Stimulated activated CD8-positive, alpha-beta memory T cell treated with anti-CD3 and anti-CD28 coated beads, Interleukin-7, amount 100 ng/mL, for 24 hours (primary cell): ENCODE results near the gene PDXK.

Source experiments
- DNase-seq: peaks from one replicate; pipeline ENCODE4 v3.0.0-alpha.2; 2020; ENCODE audit warnings: low read depth

Gene PDXK

DNA sequence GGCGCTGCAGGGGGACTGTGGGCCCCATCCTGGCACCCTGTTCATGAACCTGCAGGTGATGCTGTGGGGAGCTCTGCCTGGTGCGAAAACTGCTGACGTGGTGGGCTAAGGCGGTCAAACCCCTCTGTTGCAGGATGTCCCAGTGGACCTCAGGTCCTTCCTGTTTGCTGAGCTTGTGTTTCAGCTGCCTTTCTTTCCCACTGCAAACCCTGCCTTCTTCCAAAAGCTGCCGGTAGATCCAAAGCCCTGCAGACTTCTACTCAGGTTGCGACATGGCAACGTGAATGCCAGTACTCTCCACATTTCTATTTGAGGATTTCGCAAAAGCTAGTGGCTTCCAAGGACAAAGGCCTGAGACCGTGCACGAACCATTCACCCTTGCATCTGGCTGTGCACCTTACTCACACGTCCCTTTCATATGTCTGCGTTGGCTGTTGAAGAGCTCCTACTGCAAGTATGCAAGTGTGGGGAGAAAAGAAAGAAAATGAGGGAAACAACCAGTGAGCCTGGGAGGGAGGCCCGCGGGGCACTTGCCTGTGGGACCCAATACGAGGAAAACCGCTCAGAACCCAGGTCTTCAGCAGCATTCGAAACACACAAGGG lies 64.3 kb downstream of the PDXK start:
- no peak for DNase-seq

DNA sequence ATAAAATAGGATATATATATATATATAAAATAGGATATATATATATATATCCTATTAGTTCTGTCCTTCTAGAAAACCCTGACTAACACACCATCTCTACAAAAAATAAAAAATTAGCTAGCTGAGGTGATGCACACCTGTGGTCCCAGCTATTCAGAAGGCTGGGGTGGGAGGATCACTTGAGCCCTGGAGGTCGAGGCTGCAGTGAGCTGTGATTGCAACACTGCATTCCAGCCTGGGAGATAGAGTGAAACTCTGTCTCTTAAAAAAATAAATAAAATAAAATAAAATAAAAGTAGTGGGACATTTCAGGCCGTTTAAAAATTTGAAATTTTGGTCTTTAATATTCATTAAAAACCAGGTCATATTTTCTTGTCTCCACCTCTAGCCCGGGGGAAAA lies 66.2 kb downstream of the PDXK start:
- DNase-seq, result no peak

DNA sequence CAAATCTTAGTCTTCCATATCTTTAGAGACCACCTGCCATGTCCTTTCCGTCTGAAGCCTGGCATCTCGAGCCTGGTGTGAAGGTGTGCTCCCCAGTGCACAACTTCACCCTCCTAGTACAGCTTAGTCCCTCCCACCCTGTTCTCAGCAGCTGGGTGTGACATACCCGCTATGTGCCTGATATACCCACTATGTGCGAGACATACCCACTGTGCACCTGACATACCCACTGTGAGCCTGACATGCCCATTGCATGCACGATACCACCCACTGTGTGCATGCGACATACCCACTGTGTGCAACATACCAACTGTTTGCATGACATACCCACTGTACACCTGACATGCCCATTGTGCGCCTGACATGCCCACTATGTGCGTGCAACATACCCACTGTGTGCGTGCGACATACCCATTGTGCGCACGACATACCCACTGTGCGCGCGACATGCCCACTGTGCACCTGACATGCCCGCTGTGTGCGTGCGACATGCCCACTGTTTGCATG lies 67.4 kb downstream of the PDXK start:
- DNase-seq, result no peak

DNA sequence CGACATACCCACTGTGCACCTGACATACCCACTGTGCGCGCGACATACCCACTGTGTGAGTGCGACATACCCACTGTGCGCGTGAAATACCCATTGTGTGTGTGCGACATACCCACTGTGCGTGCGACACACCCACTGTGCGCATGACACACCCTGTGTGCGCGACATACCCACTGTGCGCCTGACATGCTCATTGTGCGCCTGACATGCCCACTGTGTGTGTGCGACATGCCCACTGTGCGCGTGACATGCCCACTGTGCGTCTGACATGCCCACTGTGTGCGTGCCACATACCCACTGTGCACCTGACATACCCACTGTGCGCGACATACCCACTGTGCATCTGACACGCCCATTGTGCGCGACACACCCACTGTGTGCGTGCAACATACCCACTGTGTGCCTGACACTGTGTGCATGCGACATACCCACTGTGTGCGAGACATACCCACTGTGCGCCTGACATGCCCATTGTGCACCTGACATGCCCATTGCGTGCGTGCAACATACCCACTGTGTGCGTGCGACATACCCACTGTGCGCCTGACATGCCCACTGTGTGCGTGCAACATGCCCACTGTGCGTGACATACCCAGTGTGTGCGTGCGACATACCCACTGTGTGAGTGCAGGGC lies 68.0 kb downstream of the PDXK start:
- DNase-seq, result no peak

DNA sequence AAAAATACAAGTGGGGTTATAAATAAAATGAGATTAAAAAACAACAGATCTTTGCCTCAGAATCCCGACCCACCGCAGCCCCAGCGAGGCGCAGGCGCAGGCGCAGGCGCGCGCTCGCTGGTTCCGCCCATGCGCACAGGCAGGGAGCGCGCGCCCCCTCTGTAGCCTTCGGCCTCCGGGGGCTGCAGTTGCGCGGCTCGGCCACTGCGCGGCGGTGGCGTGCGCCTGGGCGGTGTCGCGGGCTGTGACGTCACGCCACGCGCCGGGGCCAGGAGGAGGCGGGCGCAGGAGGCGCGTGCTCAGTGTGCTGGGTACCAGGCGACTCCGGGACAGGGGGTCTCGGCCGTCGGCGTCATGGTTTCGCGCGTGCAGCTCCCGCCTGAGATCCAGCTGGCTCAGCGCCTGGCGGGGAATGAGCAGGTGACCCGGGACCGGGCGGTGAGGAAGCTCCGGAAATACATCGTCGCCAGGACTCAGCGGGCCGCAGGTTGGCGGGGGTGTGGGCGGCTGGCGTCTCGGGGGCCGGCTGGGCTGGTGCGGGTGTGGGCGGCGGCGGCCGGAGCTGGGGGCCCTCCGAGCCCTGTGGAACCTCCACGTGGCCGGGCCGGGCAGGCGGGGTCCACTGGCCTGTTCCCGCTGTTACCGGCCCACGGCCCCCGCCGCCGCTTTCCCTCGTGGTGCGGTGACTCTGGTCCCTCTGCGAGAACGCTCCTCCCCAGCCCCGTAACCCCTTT lies 70.5 kb downstream of the PDXK start, which contains the start of gene RRP1:
Gene RRP1 (plus strand): TSS at position 302 of the 734 bp plus-strand sequence. CDS start 53 bp downstream, at position 355.
- peak; percentile 83 for DNase-seq

DNA sequence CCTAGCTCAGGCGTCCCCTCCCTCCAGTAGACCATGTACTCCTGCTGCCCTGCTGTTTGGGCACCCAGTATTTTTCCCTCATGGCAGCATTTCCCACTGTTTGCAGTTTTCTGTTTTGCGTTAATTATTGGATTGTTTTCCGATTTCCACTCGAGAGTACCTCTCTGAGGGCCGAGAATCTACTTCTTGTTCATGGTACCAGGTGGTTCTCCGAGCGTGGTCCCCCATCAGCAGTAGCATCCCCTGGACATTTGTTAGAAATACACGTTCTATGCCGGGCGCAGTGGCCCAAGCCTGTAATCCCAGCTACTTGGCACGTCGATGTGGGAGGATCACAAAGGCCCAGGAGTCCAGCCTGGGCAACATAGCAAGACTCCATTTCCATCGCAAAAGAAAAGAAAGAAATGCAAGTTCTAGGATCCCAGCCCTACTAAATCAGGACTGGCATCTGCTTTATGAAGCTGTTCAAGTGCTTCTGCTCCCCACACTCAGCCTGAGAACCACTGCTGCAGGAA lies 71.1 kb downstream of the PDXK start:
- DNase-seq, result no peak

DNA sequence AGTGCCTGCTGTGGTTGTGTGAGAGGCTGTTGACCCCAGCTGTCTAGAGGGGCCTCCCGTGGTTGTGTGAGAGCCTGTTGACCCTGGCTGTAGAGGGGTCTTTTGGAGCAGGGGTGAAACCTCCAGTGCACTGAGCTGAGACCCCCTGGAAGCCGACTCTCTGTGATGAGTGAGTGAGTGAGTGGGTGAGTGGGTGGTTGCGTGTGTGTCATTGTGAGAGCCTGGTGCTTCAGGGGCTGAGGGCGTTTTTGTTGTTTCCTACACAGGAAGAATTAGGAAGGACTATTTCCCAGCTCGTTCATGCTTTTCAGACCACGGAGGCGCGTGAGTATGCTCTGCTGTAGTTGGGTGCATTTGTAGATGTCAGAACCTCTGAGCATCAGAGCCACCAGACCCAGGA lies 73.5 kb downstream of the PDXK start:
- DNase-seq, result no peak

DNA sequence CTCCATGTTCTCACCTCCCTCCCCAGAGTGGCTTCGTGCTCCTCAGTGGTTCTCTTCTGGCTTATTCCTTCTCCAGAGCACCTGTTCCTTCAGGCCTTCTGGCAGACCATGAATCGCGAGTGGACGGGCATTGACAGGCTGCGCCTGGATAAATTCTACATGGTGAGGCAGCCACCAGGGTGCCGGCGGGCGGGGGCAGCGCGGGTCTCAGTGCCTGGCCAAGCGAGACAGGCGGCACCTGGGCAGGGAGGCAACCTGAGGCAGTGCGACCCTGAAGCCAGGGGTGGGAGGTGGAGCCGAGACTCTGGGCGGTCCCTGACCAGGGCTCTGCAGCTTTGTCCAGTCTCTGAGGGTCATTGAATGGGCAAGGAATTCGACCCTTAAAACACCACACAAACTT lies 74.3 kb downstream of the PDXK start:
- DNase-seq, result no peak

DNA sequence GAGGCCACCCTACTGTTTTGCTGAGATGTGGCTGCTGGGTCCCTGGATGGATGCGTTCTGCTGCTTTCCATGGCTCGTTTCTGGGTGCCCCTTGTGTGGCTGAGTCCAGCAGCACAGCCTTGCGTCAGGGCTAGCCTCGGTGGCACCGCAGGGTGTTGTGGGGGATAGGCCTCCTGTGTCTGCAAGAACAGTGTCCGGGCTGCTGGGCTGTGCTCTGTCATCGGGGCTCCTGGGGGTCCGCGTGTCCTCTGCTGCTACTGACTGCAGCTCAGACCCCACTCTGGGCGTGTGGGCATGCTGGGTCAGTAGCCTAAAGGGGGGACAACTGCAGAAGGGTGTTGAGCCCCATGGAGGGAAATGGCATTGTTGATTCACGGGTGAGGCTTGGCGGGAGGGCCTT lies 75.4 kb downstream of the PDXK start:
- DNase-seq, result no peak

DNA sequence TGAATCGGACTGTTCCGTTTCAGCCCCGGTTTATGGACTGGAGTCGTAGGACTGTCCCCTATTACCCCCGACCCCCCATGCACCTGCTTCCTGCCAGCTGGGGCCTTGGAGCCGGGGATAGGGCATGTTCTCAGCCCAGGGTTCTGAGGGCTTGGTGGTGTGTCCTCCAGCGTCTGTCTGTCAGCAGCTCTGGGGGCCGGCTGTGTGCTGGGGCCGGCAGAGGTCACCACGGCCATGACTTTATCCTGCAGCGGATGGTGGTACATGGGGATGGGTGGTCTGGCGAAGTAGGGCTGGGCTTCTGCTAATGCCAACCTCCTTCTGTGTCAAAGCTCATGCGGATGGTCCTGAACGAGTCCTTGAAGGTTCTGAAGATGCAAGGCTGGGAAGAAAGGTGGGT lies 75.9 kb downstream of the PDXK start:
- DNase-seq, result no peak

DNA sequence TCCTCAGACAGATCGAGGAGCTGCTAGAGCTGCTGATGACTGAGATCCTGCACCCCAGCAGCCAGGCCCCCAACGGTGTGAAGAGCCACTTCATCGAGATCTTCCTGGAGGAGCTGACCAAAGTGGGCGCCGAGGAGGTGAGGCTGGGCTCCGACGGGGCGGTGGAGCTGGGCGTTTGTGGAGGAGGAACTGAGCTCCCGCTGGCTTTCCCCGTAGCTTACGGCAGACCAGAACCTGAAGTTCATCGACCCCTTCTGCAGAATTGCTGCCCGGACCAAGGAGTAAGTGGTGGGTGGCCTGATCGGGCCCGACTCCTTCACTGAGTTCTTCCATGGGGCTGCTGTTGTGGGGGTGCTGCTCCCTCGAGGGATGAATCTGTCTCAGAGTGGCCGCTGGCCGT lies 78.5 kb downstream of the PDXK start:
- DNase-seq, result no peak

DNA sequence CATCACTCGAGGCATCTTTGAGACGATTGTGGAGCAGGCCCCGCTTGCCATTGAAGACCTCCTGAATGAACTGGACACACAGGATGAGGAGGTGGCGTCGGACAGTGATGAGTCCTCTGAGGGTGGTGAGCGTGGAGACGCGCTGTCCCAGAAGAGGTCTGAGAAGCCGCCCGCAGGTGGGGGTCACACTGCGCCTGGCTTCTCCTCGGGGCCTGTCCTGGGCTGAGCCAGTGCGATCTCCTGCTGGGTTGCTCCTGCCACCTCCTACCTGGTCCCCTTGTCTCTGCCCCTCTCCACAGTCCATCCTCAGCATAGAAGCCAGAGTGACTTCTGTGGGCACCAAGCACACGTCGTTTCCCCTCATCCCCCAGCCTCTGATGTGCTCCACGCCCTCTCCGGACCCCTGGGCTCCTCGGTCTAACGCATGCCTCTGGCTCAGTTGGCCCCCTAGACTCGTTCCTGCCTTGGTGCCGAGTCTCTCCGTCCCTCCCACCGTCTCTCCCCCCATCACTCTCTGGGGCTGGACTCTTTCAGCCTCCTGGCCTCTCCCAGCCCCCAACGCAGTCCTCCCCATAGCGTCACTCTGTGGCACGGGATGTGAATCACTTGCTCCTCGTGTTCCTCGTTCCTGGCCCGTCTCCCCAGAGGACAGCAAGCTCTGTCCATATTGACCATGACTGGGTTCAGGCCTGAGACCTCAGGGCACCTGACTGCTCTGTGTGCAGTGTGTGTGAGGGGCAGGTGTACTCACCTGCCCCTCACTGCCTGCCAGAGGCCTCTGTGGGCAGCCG lies 79.2 kb downstream of the PDXK start:
- no peak for DNase-seq

DNA sequence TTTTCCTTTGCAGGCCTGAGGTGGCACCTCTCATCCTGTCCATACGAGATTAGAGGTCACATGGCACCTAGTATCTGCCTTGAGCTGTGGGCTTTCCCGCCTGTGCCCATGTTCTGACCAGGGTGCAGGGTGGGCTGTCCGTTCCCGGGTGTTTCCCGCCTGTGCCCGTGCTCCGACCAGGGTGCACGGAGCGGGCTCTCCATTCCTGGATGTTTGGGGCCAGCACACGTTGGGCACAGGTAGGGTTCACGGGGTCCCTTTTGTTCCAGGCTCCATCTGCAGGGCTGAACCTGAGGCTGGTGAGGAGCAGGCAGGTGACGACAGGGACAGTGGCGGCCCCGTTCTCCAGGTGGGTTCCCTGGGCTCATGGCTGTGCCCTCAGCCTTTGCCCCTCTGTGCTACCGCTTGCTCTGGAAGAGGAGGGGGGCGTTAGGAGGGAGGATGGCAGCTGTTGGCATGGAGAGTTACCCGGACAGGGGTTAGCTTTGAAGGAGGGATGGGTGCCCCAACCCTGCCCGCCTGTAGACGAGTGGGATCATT lies 80.4 kb downstream of the PDXK start:
- DNase-seq, result no peak

DNA sequence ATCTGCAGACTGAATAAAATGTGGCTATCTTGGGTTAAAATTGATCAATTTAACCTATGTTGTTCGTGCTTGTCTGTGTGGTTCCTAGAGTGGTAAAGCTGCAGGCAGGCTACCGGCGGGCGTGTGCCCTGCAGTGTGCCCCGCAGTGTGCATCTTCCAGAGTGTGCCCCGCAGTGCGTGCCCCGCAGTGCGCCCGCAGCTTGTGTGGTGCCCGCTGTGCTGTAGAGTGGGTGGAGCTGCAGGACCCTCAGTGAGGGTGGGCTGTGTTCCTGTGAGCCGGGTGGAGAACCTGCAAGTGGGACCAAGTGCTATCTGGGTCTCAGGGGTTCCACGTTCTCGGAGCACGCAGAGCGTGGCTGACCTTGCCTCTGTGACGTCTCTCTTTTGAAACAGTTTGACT lies 81.2 kb downstream of the PDXK start:
- DNase-seq, result no peak

DNA sequence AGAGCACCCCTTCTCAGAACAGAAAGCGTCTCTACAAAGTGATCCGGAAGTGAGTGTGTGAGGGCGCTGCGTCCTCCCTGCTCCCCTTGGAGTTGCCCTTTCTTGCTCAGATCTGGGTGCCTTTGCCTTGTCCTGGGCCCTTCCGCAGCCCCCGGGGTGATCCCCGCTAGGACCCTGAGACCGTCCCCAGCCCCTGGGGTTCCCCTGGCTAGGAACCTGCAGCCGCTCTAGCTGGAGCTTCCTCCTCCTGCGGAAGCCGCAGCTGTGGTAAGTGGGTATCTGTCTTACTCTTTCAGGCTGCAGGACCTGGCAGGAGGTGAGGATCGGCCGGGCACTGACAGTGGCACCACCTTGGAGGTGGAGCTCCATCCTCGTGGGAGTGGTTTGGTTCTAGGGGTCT lies 81.6 kb downstream of the PDXK start:
- DNase-seq, result no peak

DNA sequence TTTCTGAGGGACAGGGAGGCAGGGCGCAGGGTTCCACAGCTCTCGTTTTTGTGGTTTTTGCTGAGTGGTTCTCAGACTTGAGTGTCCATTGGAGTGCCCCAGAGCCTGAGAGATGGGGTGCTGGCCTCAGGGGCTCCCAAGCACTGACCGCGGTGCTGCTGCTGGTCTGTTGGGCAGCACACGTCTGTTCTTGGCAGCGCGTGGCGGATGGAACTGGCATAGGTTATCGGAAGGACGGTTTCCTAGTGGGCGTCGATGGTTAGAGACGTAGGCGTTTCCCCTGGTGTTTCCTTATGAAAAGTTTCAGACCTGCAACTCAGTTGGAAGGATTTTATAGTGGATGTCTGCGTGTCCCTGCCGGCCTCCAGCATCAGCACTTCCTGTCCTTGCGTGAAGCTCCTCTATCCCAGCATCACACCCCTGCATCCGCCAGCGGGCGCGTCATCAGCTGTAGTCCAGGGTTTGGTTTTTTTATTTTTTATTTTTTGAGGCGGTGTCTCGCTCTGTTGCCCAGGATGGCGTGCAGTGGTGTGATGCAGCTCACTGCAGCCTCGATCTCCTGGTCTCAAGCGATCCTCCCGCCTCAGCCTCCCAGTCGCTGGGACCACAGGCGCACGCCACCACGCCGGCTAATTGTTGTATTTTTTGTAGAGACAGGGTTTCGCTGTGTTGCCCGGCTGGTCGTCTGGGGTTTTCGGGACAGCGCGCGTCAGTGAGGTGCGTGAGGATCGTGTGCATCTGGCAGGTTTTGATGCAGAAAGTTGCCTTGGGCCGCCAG lies 82.3 kb downstream of the PDXK start:
- no peak for DNase-seq

DNA sequence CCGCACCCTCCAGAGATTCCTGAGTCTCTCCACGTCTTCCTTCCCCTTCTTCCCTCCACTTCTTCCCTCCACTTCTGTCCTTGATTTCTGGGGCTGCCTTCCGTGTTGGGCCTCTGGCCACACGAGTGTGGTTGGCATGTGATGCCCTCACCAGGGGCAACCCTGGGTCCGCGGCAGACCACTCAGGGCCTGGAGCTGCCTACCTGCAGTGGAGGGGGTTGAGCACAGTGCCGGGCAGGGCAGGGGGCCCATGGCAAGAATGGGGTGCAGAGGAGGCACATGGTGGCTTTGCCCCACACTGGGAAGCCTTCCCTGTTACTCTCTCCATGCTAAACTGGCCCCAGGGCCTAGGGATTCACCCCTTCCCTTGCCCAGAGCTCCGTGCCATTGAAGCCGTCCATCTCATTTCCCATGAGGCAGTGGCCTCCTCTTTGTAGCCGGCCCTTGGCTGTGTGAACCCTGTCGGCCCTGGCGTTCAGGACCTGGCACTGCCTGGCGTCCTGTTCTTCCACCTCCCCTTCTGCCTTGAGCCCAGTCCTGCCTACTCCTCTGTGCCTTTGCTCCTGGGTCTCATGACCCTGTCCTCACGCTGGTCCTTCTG lies 83.9 kb downstream of the PDXK start:
- no peak for DNase-seq

DNA sequence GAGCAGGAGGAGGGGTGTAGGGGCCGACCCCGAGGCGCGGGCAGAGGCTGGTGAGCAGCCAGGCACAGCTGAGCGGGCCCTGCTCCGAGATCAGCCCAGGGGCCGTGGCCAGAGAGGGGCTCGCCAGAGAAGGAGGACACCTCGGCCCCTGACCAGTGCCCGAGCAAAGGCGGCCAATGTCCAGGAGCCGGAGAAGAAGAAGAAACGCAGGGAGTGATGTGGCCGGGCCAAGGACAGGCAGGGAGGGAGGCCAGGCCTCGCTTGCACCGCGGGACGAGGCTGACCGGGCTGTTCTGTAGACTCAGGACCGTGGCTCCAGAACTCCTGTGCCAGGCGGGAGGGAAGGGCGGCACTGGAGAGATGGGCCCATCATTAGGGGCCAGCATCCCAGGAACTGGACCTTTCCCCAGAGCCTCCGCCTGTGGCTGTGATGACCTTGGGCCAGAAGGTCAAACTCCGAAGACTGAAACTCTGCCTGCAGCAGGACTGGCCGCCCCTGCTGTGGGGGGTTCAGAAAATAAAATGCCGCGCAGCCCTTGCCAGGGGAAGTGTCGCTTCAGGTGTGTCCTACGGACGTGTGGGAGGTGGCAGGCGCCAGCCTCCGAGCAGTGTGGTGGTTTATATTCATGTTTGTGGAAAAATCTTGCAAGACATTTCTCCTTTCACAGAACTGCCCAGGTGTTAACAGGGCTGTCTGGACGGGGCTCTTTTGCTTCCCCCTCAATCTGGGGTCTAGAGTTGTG lies 84.8 kb downstream of the PDXK start:
- DNase-seq, result no peak

DNA sequence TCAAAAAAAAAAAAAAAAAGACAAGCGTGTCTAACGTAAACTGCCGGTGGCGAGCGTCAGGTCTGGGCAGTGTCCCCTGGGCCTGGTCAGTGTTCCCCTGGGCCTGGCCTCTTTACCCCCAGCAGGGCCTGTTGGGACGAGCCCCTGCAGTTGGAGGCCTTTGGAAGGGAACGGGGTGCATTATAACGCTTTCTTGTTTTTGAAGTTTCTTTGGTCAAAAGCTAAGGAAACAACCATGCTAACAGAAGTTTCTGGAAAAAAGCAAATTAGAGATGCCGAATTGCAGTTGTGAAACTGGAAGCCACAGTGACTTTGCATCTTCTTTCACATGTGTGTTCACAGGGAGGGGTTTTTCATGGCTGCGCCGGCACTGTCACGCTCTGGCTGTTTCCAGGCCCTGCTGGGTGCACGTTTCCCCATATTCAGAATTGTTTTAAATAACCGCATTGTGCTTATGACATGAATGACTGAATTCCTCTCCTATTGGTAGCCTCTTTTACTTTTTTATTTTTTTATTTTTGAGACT lies 86.4 kb downstream of the PDXK start:
- no peak for DNase-seq
